GM13977 (cell line): ENCODE data around the gene HDAC10.

Source experiments
- DNase-seq: peaks from one replicate; pipeline ENCODE4 v3.0.0; 2012; ENCODE audit warnings: low spot score
- in situ Hi-C: fragments of 300-500 bp; cut with MboI; formaldehyde crosslinking; loops from one replicate; pipeline ENCODE4 v1.12.0; 2022; ENCODE audit warnings: low sequenced_read_pairs, low pct_unique_long_range_greater_than_20kb, mixed read lengths, inconsistent platforms; ENCODE audit not compliant: unreplicated experiment
- TF ChIP-seq, protein P1 (sequence below): IDR thresholded peaks from 2 replicates; pipeline ENCODE4 v1.5.1; 2012; ENCODE audit warnings: mild to moderate bottlenecking, control low read depth; ENCODE audit not compliant: insufficient read depth; ENCODE audit errors: extremely low read depth, missing control alignments

HDAC10 gene

DNA sequence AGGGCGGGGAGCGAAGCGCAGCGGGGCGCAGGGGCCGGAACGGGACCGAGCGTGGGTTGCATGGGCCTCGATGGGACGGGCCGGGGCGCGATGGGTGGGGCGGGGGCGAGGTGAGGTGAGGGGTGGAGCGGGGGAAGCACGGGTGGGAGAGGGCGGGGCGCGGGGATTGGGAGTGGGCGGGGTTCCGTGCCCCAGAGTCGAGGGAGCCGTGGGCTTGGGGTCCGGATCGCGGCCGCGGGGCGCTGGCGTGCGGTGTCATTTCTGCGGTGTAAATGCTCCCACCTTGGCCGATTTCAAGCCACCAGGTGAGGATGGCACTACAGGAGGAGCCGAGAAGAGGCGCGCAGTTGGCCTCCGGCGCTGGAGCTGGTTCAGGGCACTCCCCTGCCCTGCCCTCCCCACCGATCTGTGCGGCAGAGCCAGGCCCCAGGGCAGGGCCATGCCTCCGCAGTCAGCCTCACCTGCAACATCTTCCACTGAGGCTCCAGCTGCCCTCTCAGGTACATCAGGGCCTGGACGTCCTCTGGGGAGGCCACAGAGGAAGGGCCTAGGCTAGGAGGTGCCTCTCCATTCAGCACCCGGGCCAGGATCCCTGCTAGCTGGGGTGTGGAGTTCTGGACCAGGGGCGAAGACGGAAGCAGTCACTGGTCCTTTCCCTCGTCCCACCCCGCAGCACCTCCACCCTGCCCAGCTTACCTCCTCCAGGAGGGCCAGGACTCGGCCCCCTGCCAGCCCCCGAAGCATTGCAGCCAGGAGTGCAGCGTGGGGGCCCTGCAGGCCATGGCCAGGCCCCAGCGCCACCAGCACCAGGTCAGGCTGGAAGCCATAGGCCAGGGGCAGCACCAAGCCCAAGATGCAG, 5.6 kb downstream of the HDAC10 start:
- in situ Hi-C loops = no loop called here
- no peak for DNase-seq
- TF ChIP-seq, protein P1, sequence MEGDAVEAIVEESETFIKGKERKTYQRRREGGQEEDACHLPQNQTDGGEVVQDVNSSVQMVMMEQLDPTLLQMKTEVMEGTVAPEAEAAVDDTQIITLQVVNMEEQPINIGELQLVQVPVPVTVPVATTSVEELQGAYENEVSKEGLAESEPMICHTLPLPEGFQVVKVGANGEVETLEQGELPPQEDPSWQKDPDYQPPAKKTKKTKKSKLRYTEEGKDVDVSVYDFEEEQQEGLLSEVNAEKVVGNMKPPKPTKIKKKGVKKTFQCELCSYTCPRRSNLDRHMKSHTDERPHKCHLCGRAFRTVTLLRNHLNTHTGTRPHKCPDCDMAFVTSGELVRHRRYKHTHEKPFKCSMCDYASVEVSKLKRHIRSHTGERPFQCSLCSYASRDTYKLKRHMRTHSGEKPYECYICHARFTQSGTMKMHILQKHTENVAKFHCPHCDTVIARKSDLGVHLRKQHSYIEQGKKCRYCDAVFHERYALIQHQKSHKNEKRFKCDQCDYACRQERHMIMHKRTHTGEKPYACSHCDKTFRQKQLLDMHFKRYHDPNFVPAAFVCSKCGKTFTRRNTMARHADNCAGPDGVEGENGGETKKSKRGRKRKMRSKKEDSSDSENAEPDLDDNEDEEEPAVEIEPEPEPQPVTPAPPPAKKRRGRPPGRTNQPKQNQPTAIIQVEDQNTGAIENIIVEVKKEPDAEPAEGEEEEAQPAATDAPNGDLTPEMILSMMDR = no peak

DNA sequence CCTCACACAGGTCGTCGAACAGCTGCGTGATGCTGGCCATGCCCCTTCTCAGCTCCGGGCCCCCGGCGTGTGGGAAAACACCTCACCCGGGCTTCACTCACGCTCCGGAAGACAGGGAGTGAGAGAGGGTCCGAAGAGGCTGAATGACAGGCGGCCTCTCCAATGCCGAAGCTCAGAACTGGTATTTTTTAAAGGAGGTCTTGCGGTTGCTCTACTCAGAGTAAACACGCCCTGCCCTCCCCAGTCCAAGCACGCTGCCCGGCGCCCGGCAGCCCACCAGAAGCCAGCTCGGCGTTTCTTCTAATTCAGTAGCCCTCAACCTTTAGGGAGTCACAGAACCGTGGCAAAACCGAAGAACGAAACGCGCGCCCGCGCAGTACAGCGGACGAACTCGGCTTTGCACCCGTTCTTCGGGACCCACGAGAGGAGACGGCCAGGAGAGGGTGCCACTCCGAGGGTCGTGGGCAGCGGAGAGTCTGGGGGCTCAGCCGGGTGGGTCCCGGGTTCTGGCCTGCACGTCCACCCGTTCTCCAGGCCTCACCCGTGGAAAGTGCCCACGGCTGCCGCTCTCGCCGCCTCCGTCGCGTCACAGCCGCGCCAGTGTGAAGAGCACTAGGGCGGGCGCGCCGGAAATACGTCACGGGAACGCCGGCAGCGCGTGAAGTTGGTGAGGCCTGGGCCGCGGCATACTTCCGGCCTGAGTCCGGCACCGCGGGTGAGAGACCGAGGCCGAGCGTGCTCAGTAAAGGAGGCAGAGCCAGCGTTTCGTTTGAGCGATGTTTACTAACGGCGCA, 6.4 kb downstream of the HDAC10 start, which contains the start of gene TUBGCP6:
Gene TUBGCP6 (minus strand): TSS at position 604 of the 794 bp plus-strand sequence. CDS start 564 bp downstream, at position 40.
- in situ Hi-C loops = no loop called here
- TF ChIP-seq, protein P1 = no peak
- peak; percentile 95 for DNase-seq

DNA sequence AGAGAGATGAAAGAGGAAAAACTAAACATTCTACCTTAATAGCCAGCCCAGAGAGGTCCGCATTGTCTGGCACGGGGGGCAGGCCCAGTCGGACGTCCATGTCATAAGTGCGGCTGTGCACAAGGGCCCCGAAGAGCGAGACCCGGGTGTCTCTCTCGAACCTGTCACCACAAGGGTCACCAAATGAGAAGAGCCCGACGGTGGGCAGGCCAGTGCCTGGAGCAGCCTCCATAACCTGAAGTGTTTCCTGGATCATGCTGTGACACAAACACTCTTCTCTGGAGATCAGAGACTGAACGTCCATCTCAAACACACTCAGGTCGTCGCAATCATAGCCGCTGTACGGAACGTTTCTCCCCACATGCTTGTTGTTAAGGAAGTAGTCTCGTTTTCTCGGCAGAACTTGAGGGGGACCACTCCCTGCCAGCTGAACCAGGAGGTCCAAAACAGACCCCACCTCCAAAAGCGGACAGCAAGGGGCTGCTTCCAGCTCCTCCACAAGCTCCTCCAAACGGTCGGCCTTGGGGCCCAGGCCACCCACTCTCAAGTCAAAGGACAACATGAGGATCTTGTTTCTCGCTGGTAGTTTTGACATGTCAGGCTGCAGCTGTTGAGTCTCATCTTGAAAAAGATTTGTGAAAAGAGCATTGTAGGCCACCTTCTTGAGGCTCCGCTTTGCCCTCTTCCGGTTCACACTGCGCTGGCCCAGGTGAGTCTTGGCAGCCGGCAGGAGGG, 7.2 kb downstream of the HDAC10 start:
- TF ChIP-seq, protein P1 = no peak
- no peak for DNase-seq
- in situ Hi-C loops = no loop called here

DNA sequence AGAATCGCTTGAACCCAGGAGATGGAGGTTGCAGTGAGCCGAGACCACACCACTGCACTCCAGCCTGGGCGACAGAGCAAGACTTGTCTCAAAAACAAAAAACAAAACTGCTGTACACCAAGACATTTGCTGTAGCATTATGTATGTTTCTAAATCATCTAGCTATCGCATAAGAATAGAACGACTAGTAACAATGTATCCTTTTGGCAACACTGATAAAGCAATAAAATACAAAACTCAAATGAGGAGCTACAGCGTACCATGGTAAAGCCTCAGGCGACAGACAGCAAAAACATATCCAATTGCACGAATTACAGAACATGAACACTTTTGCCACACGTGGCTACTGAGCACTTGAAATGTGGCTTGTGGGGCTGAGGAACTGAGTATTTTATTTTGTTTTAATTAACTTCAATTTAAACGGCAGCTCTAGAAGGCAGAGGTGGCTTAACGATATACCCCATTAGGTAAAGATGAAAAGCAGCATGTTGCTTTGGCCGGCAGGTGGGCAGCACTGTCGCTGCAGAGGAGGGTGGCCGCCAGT, 8.6 kb downstream of the HDAC10 start:
- TF ChIP-seq, protein P1 = no peak
- in situ Hi-C loops = no loop called here
- DNase-seq = no peak

DNA sequence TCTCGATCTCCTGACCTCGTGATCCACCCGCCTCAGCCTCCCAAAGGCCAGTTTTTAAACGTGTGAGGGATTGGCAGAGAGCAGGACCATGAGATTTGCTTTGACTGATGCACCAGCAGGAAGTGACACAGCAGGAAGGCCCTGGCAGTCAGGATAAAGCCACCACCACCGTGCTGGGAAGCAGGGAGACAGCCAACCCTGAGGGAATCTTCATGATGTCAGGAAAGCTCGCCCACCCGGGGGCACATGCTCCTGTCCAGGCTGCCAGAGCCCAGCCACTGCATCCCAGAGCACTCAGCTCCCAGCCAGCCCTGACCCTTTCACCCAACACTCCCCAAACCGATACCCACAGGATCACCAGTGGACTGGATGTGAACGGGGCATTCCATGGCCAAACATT, 12.3 kb downstream of the HDAC10 start:
- no peak for DNase-seq
- in situ Hi-C loops = no loop called here
- TF ChIP-seq, protein P1 = no peak
